UCSD-AML1 (cell line): ENCODE measurements around the gene SERTAD1.
"Not testable (repeated sequence)": the region's sequence is repeated elsewhere in the genome, so short reads cannot be mapped to it uniquely, and the experiment has no call there.

Source experiments
- DNase-seq: peaks from one replicate; lab custom pipeline; 2025; ENCODE audit not compliant: unreplicated experiment; lab: John Stamatoyannopoulos, UW

Gene SERTAD1

GRCh38 chr19:40422748-40423566 is 2.8 kb downstream of the SERTAD1 start:
- DNase-seq: no peak

GRCh38 chr19:40421993-40422747 is 3.6 kb downstream of the SERTAD1 start:
- no peak for DNase-seq

GRCh38 chr19:40420766-40421765 is 4.7 kb downstream of the SERTAD1 start:
- DNase-seq: peak; percentile 93

GRCh38 chr19:40420451-40420765 is 5.4 kb downstream of the SERTAD1 start:
- no peak for DNase-seq

- DNase-seq: no peak
These were observed 6.0 kb downstream of the SERTAD1 start for GRCh38 chr19:40419780-40420179.

GRCh38 chr19:40419066-40419612 is 6.7 kb downstream of the SERTAD1 start:
- DNase-seq: no peak

- no peak for DNase-seq
These were observed 7.8 kb downstream of the SERTAD1 start for GRCh38 chr19:40418040-40418439.

- DNase-seq: no peak
These were observed 8.2 kb downstream of the SERTAD1 start for GRCh38 chr19:40417643-40417981.

GRCh38 chr19:40416918-40417642 is 8.7 kb downstream of the SERTAD1 start:
- DNase-seq: peak; percentile 90

GRCh38 chr19:40415768-40416167 is 10.0 kb downstream of the SERTAD1 start:
- no peak for DNase-seq

- no peak for DNase-seq
These were observed 11.0 kb downstream of the SERTAD1 start for GRCh38 chr19:40414542-40415535.

- peak; percentile 68 for DNase-seq
These were observed 12.4 kb downstream of the SERTAD1 start, which contains the start of gene PRX for GRCh38 chr19:40413291-40413845. PRX (minus strand) TSS chr19:40413378; CDS start chr19:40407932, 5,446 bp downstream.

- DNase-seq: no peak
These were observed 12.9 kb downstream of the SERTAD1 start for GRCh38 chr19:40412866-40413265.

- DNase-seq: no peak
These were observed 13.8 kb downstream of the SERTAD1 start for GRCh38 chr19:40411958-40412499.

GRCh38 chr19:40411125-40411842 is 14.5 kb downstream of the SERTAD1 start:
- DNase-seq: peak; percentile 47

GRCh38 chr19:40410030-40410389 is 15.8 kb downstream of the SERTAD1 start:
- no peak for DNase-seq

- not testable (repeated sequence) for DNase-seq
These were observed 17.2 kb downstream of the SERTAD1 start for GRCh38 chr19:40408598-40408925.
